ENCODE data around the gene SYCE1.

Gene SYCE1

GRCh38 chr10:133536198-133536597, 29.2 kb downstream of the SYCE1 start:
- Histone ChIP-seq H3K27ac (no peak overlapping the region), H3K27me3 (no peaks in the 10 kb centered on the region), H3K9ac (no peak overlapping the region), H3K4me1 (peaks cover under 1 to 8% (median 5%) of the 10 kb centered on the region in 10 experiments; a peak in 17 of 20 replicates), H3K36me3 (no peaks in the 10 kb centered on the region), H3K9me3 (replicated peaks in 1 of 11) (peaks cover 0 to 4% (median 0%) of the 10 kb centered on the region in 11 experiments; a peak in 1 of 22 replicates), H3K4me2 (no peak overlapping the region), H4K20me1 (no peaks in the 10 kb centered on the region), H3K4me3 (no peak overlapping the region)
- TF ChIP-seq Cebpa-rat (IDR thresholded peaks at IDR 0.05): no peak

DNA sequence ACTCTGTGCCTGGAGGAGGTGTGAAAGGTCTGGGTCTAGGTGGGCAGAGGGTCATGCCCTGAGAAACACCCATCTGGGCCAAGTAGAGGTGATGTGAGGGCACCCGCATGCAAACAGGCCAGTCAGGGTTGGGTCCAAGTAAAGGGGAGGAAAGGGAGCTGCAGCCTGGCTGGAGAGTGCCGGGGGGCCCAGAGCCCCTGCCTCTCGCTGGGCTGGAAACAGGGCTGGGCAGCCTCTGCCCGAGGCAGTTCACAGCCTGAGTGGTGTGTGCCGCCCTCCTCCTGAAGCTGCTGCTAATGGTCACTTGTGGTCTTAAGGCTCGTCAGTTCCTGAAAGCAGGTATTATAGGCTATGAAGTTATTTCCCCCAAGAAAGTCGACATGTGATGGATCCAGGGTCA, 31.0 kb downstream of the SYCE1 start:
- Histone ChIP-seq H3K4me2 (no peak overlapping the region), H3K27me3 (no peaks in the 10 kb centered on the region), H3K36me3 (no peaks in the 10 kb centered on the region), H3K4me1 (peaks cover 18 to 26% (median 22%) of the 10 kb centered on the region in 10 experiments), H3K9me3 (replicated peaks in 1 of 11) (peaks cover 0 to 4% (median 0%) of the 10 kb centered on the region in 11 experiments; a peak in 1 of 22 replicates), H3K4me3 (no peak overlapping the region), H4K20me1 (no peaks in the 10 kb centered on the region), H3K27ac (no peak overlapping the region), H3K9ac (no peak overlapping the region)
- TF ChIP-seq Cebpa-rat (IDR thresholded peaks at IDR 0.05): no peak

DNA sequence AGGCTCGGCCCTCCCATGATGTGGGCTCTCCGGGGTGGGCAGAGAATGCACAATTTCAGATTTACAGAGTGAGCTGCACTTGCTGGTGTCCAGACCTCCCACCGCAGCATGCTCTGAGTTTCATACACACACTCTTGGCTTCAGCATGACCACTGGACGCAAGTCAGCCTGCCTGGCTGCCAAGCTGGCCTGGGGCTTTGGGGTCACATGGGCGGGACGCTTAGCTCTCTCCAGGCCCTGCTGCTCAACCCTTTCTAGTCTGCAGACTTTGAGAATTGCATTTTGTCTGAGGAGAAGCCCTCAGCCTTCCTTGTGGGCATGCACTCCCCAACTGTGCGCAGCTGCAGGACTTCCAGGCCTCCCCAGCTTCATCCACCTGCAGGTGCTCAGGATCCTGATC, 32.5 kb downstream of the SYCE1 start:
- H3K9ac ChIP-seq: no peak overlapping the region
- no peak overlapping the region for H3K27ac ChIP-seq
- no peak overlapping the region for H3K4me3 ChIP-seq
- H4K20me1 ChIP-seq: no peaks in the 10 kb centered on the region
- H3K36me3 ChIP-seq: no peaks in the 10 kb centered on the region
- TF ChIP-seq Cebpa-rat (IDR thresholded peaks at IDR 0.05): no peak
- no peak overlapping the region for H3K4me2 ChIP-seq
- 0 out of 22 replicates have a peak, but pooled peaks cover 0 to 6% (median 0%) of the 10 kb centered on the region in 11 experiments for H3K27me3 ChIP-seq
- H3K4me1 ChIP-seq: peaks cover 27 to 40% (median 35%) of the 10 kb centered on the region in 10 experiments
- peaks cover 0 to 8% (median 0%) of the 10 kb centered on the region in 11 experiments; a peak in 3 of 22 replicates for H3K9me3 ChIP-seq (replicated peaks in 1 of 11)

DNA sequence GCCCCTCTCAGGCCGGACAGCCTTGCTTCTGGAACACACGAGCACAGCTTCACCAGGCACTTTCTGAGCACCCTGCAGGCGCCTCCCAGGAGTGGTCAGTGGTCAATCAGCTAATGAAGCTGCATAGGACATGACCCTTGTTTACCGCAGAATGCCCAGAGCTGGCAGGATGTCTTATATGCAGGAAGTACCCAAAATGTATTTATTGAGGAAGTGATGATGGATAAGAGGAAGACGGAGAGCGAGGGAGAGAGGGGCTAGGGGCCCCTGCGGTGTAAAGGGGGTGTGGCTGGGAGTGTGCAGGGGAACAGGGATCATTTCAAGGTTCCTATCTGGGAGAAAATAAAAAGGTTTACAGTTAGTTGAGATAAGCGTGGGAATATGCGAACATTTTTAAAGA, 34.9 kb downstream of the SYCE1 start:
- peaks cover 0 to 6% (median 0%) of the 10 kb centered on the region in 11 experiments; a peak in 2 of 22 replicates for H3K9me3 ChIP-seq (replicated peaks in 1 of 11)
- H3K9ac ChIP-seq: peak overlapping the region in 7 of 11 experiments; percentile 26 to 71 (median 62); a peak in 9 of 22 replicates
- no peaks in the 10 kb centered on the region for H4K20me1 ChIP-seq
- peak overlapping the region; percentile 39 to 64 (median 51); a peak in 15 of 20 replicates for H3K4me3 ChIP-seq
- peak overlapping the region; percentile 90 to 100 (median 95) for H3K4me2 ChIP-seq
- 0 out of 22 replicates have a peak, but pooled peaks cover 0 to 6% (median 0%) of the 10 kb centered on the region in 11 experiments for H3K27me3 ChIP-seq
- H3K27ac ChIP-seq: peak overlapping the region in 7 of 11 experiments; percentile 37 to 69 (median 62); a peak in 10 of 22 replicates
- no peaks in the 10 kb centered on the region for H3K36me3 ChIP-seq
- peaks cover 27 to 48% (median 35%) of the 10 kb centered on the region in 10 experiments for H3K4me1 ChIP-seq
- no peak for TF ChIP-seq Cebpa-rat (IDR thresholded peaks at IDR 0.05)

- Histone ChIP-seq H3K4me2 (peak overlapping the region; percentile 90 to 100 (median 95)), H3K4me3 (peak overlapping the region; percentile 39 to 64 (median 51)), H3K27me3 (0 out of 22 replicates have a peak, but pooled peaks cover 0 to 6% (median 0%) of the 10 kb centered on the region in 11 experiments), H3K9ac (peak overlapping the region; percentile 22 to 71 (median 54); a peak in 20 of 22 replicates), H3K27ac (peak overlapping the region in 9 of 11 experiments; percentile 31 to 69 (median 62); a peak in 18 of 22 replicates), H4K20me1 (no peaks in the 10 kb centered on the region), H3K36me3 (no peaks in the 10 kb centered on the region), H3K4me1 (peaks cover 27 to 48% (median 35%) of the 10 kb centered on the region in 10 experiments), H3K9me3 (replicated peaks in 1 of 11) (peaks cover 0 to 6% (median 0%) of the 10 kb centered on the region in 11 experiments; a peak in 4 of 22 replicates)
- TF ChIP-seq Cebpa-rat (IDR thresholded peaks at IDR 0.05): no peak
These were observed 35.8 kb downstream of the SYCE1 start for GRCh38 chr10:133529576-133529946.

DNA sequence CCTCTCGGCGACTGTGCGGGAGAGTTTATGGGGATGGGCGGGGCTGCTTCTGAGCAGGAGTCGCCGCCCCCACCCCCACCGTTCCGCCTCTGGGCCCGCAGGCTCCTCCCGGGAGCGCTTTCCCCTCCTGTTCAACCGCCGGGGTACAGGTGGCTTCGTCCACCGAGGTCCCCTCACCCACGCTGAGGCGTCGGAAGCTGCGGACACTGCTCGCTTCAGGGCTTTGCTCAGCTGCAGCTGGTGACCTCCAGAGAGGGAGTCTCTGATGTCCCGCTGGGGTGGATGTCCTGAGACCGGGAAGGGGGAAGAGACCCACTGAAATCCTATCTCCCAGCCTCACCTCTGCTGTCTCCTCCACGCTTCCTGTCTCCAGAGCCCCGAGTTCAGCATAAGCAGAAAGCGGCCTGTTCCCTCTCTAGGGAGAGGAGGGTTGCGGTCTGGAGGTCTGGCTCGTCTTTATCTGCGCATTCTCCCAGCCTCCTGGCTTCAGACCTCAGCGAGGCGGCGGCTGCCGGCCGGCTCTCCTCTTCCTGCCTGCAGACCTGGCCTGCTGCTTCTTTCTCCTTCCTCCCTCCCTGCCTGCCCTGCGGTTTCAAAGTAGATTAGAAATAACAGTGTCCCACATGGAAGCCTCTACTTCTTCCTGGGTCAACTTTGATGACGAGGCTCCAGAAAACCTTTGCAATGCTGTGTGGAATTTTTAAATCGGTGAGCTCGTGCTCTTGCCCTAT, 36.4 kb downstream of the SYCE1 start:
- Histone ChIP-seq H3K36me3 (no peaks in the 10 kb centered on the region), H3K27me3 (0 out of 22 replicates have a peak, but pooled peaks cover 0 to 6% (median 0%) of the 10 kb centered on the region in 11 experiments), H3K4me1 (peaks cover 27 to 48% (median 35%) of the 10 kb centered on the region in 10 experiments), H3K27ac (peak overlapping the region in 9 of 11 experiments; percentile 31 to 69 (median 62); a peak in 17 of 22 replicates), H3K9me3 (replicated peaks in 1 of 11) (peaks cover 2 to 11% (median 5%) of the 10 kb centered on the region in 11 experiments; a peak in 21 of 22 replicates), H3K4me2 (peak overlapping the region; percentile 90 to 100 (median 95)), H3K4me3 (peak overlapping the region; percentile 39 to 64 (median 51)), H3K9ac (peak overlapping the region; percentile 22 to 71 (median 54); a peak in 20 of 22 replicates), H4K20me1 (no peaks in the 10 kb centered on the region)
- no peak for TF ChIP-seq Cebpa-rat (IDR thresholded peaks at IDR 0.05)

DNA sequence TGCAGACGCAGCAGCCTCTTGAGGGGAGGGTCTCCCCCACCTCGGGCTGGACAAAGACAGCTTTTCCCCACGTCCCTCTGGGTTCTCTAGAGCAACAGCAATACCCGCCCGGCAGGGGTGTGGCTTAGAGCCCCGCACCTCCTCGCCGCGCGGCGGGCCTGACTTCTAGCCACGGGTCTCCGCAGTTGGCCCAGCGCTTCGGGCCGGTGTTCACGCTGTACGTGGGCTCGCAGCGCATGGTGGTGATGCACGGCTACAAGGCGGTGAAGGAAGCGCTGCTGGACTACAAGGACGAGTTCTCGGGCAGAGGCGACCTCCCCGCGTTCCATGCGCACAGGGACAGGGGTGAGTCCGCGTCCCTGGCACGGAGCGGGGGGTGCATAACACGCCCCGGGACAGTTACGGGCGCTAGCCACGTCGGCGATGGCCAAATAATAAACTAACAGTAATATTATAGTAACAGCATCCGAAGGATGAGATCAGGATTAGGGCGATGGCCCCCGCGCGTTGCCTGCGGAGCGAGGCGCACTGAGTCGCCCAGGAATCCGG, 37.0 kb downstream of the SYCE1 start:
- 0 out of 22 replicates have a peak, but pooled peaks cover 0 to 6% (median 0%) of the 10 kb centered on the region in 11 experiments for H3K27me3 ChIP-seq
- peaks cover 27 to 48% (median 35%) of the 10 kb centered on the region in 10 experiments for H3K4me1 ChIP-seq
- H3K4me3 ChIP-seq: peak overlapping the region in 8 of 10 experiments; percentile 48 to 64 (median 52); a peak in 14 of 20 replicates
- peaks cover 9 to 18% (median 11%) of the 10 kb centered on the region in 11 experiments for H3K9me3 ChIP-seq (replicated peaks in 1 of 11)
- H3K9ac ChIP-seq: peak overlapping the region in 6 of 11 experiments; percentile 45 to 71 (median 56); a peak in 8 of 22 replicates
- no peak for TF ChIP-seq Cebpa-rat (IDR thresholded peaks at IDR 0.05)
- H3K36me3 ChIP-seq: no peaks in the 10 kb centered on the region; a peak in 1 of 22 replicates
- H3K27ac ChIP-seq: peak overlapping the region in 7 of 11 experiments; percentile 31 to 69 (median 64); a peak in 11 of 22 replicates
- H3K4me2 ChIP-seq: peak overlapping the region; percentile 90 to 100 (median 95)
- H4K20me1 ChIP-seq: no peaks in the 10 kb centered on the region

DNA sequence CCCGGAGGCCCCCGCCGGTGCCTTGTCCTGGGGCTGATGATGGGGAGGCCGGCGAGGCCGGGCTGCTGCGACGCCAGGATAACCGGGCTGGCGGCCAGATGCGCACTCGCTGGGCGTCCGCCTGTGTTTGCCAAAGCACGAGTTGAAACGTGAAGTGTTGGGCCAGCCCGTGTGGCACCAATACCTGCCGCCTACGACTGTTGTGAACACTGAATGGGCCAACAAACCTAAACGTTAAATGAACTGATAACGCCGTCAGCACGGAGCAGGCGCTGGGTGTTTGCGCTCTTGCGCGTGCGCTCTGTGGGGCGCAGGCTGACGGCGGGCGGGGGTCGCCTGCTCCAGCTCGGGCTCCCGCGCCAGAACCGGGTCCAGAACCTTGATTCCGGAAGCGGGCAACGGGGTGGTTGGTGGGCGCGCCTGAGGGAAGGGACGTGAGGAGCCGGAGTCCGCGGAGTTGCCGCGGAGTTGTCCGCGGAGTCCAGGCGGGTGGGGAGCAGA, 37.6 kb downstream of the SYCE1 start:
- peak overlapping the region in 4 of 11 experiments; percentile 90 to 95 (median 93); a peak in 7 of 22 replicates for H3K4me2 ChIP-seq
- H3K36me3 ChIP-seq: no peaks in the 10 kb centered on the region; a peak in 1 of 22 replicates
- TF ChIP-seq Cebpa-rat (IDR thresholded peaks at IDR 0.05): no peak
- H3K9me3 ChIP-seq (replicated peaks in 1 of 11): peaks cover 14 to 23% (median 16%) of the 10 kb centered on the region in 11 experiments
- H3K27me3 ChIP-seq: 0 out of 22 replicates have a peak, but pooled peaks cover 0 to 6% (median 0%) of the 10 kb centered on the region in 11 experiments
- H3K4me1 ChIP-seq: peaks cover 27 to 48% (median 35%) of the 10 kb centered on the region in 10 experiments
- H3K9ac ChIP-seq: no peak overlapping the region
- no peaks in the 10 kb centered on the region for H4K20me1 ChIP-seq
- no peak overlapping the region for H3K4me3 ChIP-seq
- no peak overlapping the region for H3K27ac ChIP-seq

All from BLaER1 treated with 17β-estradiol and CSF1 and Interleukin-3, amounts not matched to agents 10 nM and 100 nM (cell line).